DND-41 (cell line): Measurements from ENCODE around the gene BAD.

Source experiments
- CTCF ChIP-seq: IDR thresholded peaks from 2 replicates; pipeline ENCODE4 v1.5.1; 2012; ENCODE audit warnings: borderline replicate concordance, low read length, moderate library complexity, mild to moderate bottlenecking; ENCODE audit not compliant: poor library complexity, severe bottlenecking; ENCODE audit errors: extremely low read depth
- EZH2 ChIP-seq: IDR thresholded peaks from 3 replicates; pipeline ENCODE4 v1.6.1; 2012; ENCODE audit warnings: borderline replicate concordance, low read depth, mild to moderate bottlenecking, moderate library complexity, low read length, inconsistent platforms; ENCODE audit not compliant: severe bottlenecking

GRCh38 chr11:64292460-64293254, 8.2 kb upstream of the BAD start:
- no peak for TF ChIP-seq CTCF
- TF ChIP-seq EZH2: no peak
